CD4-positive, alpha-beta T cell treated with Interferon alpha-2 for 1 hour (primary cell): ENCODE measurements around the gene HEYL.

Source experiments
- DNase-seq, 2 donors: peaks; one replicate each; pipeline ENCODE4 v3.0.0-alpha.2; 2020 to 2022

The HEYL gene

GRCh38 chr1:39593386-39593785, 46.1 kb downstream of the HEYL start:
- DNase-seq: no peak

- DNase-seq: no peak
Measured at GRCh38 chr1:39592069-39592468, 47.4 kb downstream of the HEYL start.

DNA sequence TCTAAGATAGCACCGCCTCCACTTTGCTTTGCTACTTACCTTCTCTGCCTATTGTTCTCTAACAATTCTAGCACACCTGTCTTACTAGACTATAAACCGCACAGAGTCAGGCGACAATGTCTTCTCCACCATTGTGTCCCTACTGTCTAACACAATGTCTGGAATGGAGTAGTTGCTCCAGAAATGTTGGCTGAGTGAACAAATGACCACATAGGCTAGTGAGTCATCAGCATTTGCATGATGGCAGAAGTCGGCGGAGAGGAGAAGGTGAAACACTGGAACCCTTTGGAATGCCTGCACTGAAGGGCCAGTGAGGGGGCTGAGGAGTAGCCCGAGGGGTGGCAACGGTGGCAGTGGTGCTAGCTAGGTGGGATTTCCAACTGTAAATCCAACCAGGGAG, 48.9 kb downstream of the HEYL start:
- no peak for DNase-seq

DNA sequence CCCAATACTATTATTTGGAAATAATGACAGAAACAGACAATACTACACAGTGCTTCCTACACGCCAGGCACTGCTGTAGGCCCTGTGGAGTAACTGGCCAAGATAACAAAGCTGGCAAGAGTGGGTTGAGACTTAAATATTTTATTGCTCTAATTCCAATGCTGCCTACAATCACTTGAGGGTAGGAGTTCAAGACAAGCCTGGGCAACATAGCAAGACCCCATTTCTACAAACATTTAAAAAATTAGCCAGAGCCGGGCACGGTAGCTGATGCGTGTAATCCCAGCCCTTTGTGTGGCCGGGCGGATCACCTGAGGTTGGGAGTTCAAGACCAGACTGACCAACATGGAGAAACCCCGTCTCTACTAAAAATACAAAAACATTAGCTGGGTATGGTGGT, 53.5 kb downstream of the HEYL start:
- no peak for DNase-seq

- peak; percentile 11 to 54 for DNase-seq
Measured at GRCh38 chr1:39576016-39576657, 63.3 kb downstream of the HEYL start.

DNA sequence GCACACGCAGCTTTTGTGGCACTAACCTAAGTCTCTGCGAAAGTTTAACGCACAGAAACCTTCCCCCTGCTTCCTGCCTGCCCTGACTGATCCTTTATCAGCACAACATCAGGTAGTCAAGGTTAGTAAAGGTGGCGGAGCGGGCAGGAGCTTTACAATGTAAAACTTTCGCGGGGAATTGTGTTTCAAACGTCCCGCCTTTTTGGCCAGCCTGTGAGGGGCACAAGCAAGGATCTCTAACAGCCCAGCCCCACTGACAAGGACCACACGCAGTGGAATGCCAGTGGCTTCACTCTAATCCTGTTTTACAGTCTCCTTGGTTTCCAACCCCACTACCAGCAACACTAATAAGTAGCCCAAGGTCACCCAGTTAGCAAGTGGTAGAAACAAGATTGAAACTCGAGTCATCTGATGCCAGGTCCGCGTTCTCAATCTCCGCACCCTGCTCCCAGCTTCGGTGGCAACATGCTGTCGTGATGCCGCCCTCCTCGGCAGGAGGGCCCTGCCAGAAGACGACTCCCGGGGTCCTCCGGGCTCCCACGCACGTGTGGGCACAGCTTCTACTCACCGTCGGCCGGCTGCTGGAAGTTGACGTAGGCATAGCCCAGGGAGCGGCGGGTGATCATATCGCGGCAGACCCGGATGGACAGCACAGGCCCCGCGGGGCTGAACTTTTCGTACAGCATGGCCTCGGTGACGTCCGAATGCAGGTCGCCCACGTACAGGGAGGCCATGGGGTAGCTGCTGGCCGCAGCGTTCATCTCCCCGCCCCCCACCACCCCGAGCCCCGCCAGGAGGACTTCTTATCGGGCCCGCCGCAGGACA, 64.0 kb downstream of the HEYL start:
- DNase-seq: peak; percentile 43 to 55

DNA sequence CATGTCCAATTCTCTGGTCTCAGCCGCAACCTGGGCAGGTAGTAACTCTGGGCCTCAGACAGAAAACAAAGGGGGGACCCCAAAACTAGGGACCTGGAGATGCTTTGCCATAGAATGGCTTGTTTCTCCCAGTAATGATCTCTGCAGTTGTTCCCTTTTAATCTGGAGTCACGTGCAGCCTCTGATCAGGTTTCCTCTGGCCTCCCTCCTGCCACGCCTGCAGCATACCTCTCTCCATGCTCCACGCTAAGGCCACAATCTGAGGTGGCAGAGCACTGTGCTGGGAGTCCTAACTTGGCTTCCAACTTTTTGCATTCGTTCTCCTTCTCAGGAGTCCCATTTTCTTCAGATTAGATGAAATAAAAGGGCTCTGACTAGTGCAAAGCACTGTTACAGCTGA, 64.8 kb downstream of the HEYL start:
- DNase-seq: no peak
